PC-3 (cell line): ENCODE data around the gene KRT82.

Experiments used
- EZH2 ChIP-seq: fragments of 300-600 bp; sonication (generic); IDR thresholded peaks from one replicate; pipeline ENCODE4 v1.6.1; 2017; ENCODE audit warnings: antibody characterized with exemption, mild to moderate bottlenecking, low read length; ENCODE audit not compliant: unreplicated experiment
- EZH2phosphoT487 ChIP-seq: fragments of 300-600 bp; sonication (generic); IDR thresholded peaks from 2 replicates; pipeline ENCODE4 v1.6.1; 2018; ENCODE audit warnings: mild to moderate bottlenecking, antibody characterized with exemption, low read length, borderline replicate concordance
- TF ChIP-seq, protein P1 (sequence below): fragments of 300-600 bp; sonication (generic); conservative IDR thresholded peaks from 2 replicates; pipeline ENCODE4 v1.5.1; 2017; ENCODE audit warnings: antibody characterized with exemption, low read depth, mild to moderate bottlenecking, low read length

- TF ChIP-seq, protein P1, sequence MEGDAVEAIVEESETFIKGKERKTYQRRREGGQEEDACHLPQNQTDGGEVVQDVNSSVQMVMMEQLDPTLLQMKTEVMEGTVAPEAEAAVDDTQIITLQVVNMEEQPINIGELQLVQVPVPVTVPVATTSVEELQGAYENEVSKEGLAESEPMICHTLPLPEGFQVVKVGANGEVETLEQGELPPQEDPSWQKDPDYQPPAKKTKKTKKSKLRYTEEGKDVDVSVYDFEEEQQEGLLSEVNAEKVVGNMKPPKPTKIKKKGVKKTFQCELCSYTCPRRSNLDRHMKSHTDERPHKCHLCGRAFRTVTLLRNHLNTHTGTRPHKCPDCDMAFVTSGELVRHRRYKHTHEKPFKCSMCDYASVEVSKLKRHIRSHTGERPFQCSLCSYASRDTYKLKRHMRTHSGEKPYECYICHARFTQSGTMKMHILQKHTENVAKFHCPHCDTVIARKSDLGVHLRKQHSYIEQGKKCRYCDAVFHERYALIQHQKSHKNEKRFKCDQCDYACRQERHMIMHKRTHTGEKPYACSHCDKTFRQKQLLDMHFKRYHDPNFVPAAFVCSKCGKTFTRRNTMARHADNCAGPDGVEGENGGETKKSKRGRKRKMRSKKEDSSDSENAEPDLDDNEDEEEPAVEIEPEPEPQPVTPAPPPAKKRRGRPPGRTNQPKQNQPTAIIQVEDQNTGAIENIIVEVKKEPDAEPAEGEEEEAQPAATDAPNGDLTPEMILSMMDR, result no peak
- TF ChIP-seq EZH2phosphoT487 (no peak), EZH2 (no peak)
Measured at GRCh38 chr12:52439420-52439819, 33.3 kb upstream of the KRT82 start.
